Left ventricle myocardium inferior (tissue), 1 donor: Measurements from ENCODE around the gene MTAP. TPM values are rescaled to one million over a fixed set of nuclear protein-coding genes. Genes with fewer than 3 reads are reported as not detected.

Experiments
- DNase-seq: peaks from one replicate; pipeline ENCODE4 v3.0.0-alpha.2; 2020
- H3K27ac ChIP-seq: fragments of 200-600 bp; replicated peaks from 2 replicates; pipeline ENCODE4 v1.8.0; 2021
- H3K27me3 ChIP-seq: fragments of 200-600 bp; 2 replicates; pipeline ENCODE4 v1.8.0; 2021; ENCODE audit warnings: low read depth
- H3K36me3 ChIP-seq: fragments of 200-600 bp; 2 replicates; pipeline ENCODE4 v1.8.0; 2021
- H3K4me1 ChIP-seq: fragments of 200-600 bp; 2 replicates; pipeline ENCODE4 v1.8.0; 2021
- H3K4me3 ChIP-seq: fragments of 200-600 bp; 2 replicates; pipeline ENCODE4 v1.8.0; 2021; ENCODE audit warnings: mild to moderate bottlenecking, moderate library complexity
- H3K9me3 ChIP-seq: fragments of 200-600 bp; replicated peaks from 2 replicates; pipeline ENCODE4 v1.8.0; 2021
- CTCF ChIP-seq: fragments of 200-600 bp; IDR thresholded peaks from 2 replicates; pipeline ENCODE4 v1.8.0; 2021; ENCODE audit warnings: antibody characterized with exemption, mild to moderate bottlenecking, borderline replicate concordance
- intact Hi-C: fragments of 100-400 bp; cut with micrococcal nuclease; formaldehyde crosslinking; loops from one replicate; pipeline ENCODE4 v1.11.0; 2022
- total RNA-seq: library from RNA; stranded (reverse); fragmentation: NEBNext Ultra II Directional; extraction: Animal tissue kit (Norgen Biotek cat#: 25700); gene quantifications from one replicate; pipeline ENCODE4 v1.2.1, GENCODE V29; 2021
- donor health status: DM: no; HTN: yes; CAD: no; lungs with severe emphysema.

Gene MTAP
- total RNA-seq, 1 donor from 2014 or later, result 25.3 TPM

- Histone ChIP-seq H3K4me3 (no peak overlapping the region), H3K36me3 (no peaks in the 10 kb centered on the region), H3K9me3 (no peaks in the 10 kb centered on the region), H3K4me1 (no peaks in the 10 kb centered on the region), H3K27me3 (peaks cover 96% of the 10 kb centered on the region), H3K27ac (no peak overlapping the region)
- no peak for TF ChIP-seq CTCF
- DNase-seq, result no peak
- intact Hi-C loops, result no loop called here
Observed at GRCh38 chr9:21982861-21983560, 180.6 kb downstream of the MTAP start.

- Histone ChIP-seq H3K4me1 (no peaks in the 10 kb centered on the region), H3K36me3 (no peaks in the 10 kb centered on the region), H3K9me3 (no peaks in the 10 kb centered on the region), H3K27me3 (peaks cover 96% of the 10 kb centered on the region), H3K27ac (no peak overlapping the region), H3K4me3 (no peak overlapping the region)
- intact Hi-C loops, result no loop called here
- TF ChIP-seq CTCF, result no peak
- DNase-seq, result no peak
Observed at GRCh38 chr9:21983561-21983935, 181.1 kb downstream of the MTAP start.

GRCh38 chr9:21984101-21984500, 181.7 kb downstream of the MTAP start:
- DNase-seq, result no peak
- Histone ChIP-seq H3K27ac (no peak overlapping the region), H3K9me3 (no peaks in the 10 kb centered on the region), H3K4me3 (no peak overlapping the region), H3K4me1 (no peaks in the 10 kb centered on the region), H3K36me3 (no peaks in the 10 kb centered on the region), H3K27me3 (peaks cover 96% of the 10 kb centered on the region)
- intact Hi-C loops, result no loop called here
- TF ChIP-seq CTCF, result no peak

- intact Hi-C loops, result no loop called here
Observed at GRCh38 chr9:21985964-21986667, 183.7 kb downstream of the MTAP start.

More at GRCh38 chr9:21985964-21986667, 183.7 kb downstream of the MTAP start:
- no peaks in the 10 kb centered on the region for H3K9me3 ChIP-seq
- no peaks in the 10 kb centered on the region for H3K4me1 ChIP-seq
- H3K27me3 ChIP-seq, result peaks cover 98% of the 10 kb centered on the region
- no peak overlapping the region for H3K27ac ChIP-seq
- DNase-seq, result no peak
- H3K36me3 ChIP-seq, result no peaks in the 10 kb centered on the region
- no peak overlapping the region for H3K4me3 ChIP-seq
- no peak for TF ChIP-seq CTCF

Other genes with a start within 250 kb of the MTAP start
- 0.30 TPM for gene CDKN2A, start 191.8 kb downstream of the MTAP start, total RNA-seq
- 0.30 TPM for gene CDKN2B-AS1, start 192.2 kb downstream of the MTAP start, total RNA-seq
- gene CDKN2B, start 206.7 kb downstream of the MTAP start, total RNA-seq, result 0.82 TPM